ENCODE measurements around the gene TLX2. TPM values are rescaled to one million over a fixed set of nuclear protein-coding genes. Genes with fewer than 3 reads are reported as not detected.
A peak's percentile ranks its signal among the peaks of the same experiment; 100 is the strongest.

The TLX2 gene
- total and polyA plus RNA-seq, 7 donors: 1.0 to 2.5 (median 1.6) TPM; not detected in 2

- H3K9me3 ChIP-seq: no peaks in the 10 kb centered on the region
- peak; percentile 99 for DNase-seq
- peak within 1 kb of the TSS; percentile 72 to 96 (median 84) for H3K4me3 ChIP-seq
- peak within 1 kb of the TSS; percentile 84 to 92 (median 89) for H3K27ac ChIP-seq
- no peaks in the 10 kb centered on the region for H3K27me3 ChIP-seq
- H3K36me3 ChIP-seq: peaks cover 22 to 43% (median 32%) of the 10 kb centered on the region in 4 donors
- intact Hi-C loops (cut with DNase I): loop anchor here (1.0 to 5.0 kb wide), 5 partner anchors 19 to 58 kb away; partner anchors contain the start of genes DOK1, PCGF1 and TTC31
- H3K4me1 ChIP-seq: peaks cover 0 to 34% (median 24%) of the 10 kb centered on the region in 4 donors
- TF ChIP-seq CTCF (IDR thresholded peaks at IDR 0.05) (no peak), EP300 (IDR thresholded peaks at IDR 0.05) (peak in 2 of 4 donors; percentile 22 to 59), POLR2AphosphoS5 (IDR thresholded peaks at IDR 0.05) (peak; percentile 65 to 94 (median 92)), POLR2A (IDR thresholded peaks at IDR 0.05) (peak; percentile 81 to 89)
- 0% methylated on average over 87 of the region's 87 CpGs for WGBS, 2 donors
Observed at GRCh38 chr2:74529357-74530238, 15.3 kb downstream of the TLX2 start, which contains the start of the genes AUP1 and HTRA2. Gene AUP1, minus strand, starts transcription at chr2:74529706. Its CDS starts 77 bp downstream, at chr2:74529629. Gene HTRA2, plus strand, starts transcription at chr2:74529933. Its CDS starts 74 bp downstream, at chr2:74530007.

- TF ChIP-seq POLR2A (IDR thresholded peaks at IDR 0.05) (no peak), POLR2AphosphoS5 (IDR thresholded peaks at IDR 0.05) (peak in 1 of 4 donors; percentile 7), CTCF (IDR thresholded peaks at IDR 0.05) (no peak)
- intact Hi-C loops (cut with DNase I): loop anchor here (2.0 kb wide), 1 partner anchor 18 kb away; no protein-coding TSS in a partner anchor
- peak overlapping the region; percentile 72 to 96 (median 84) for H3K4me3 ChIP-seq
- DNase-seq: no peak
- H3K27ac ChIP-seq: peak overlapping the region; percentile 84 to 92 (median 89)
- H3K9me3 ChIP-seq: no peaks in the 10 kb centered on the region
- peaks cover 0 to 34% (median 24%) of the 10 kb centered on the region in 4 donors for H3K4me1 ChIP-seq
- WGBS, 2 donors: 2 to 3% methylated on average over 54 of the region's 54 CpGs
- no peaks in the 10 kb centered on the region for H3K27me3 ChIP-seq
- peaks cover 22 to 42% (median 32%) of the 10 kb centered on the region in 4 donors for H3K36me3 ChIP-seq
Observed at GRCh38 chr2:74530239-74531187, 16.3 kb downstream of the TLX2 start.

GRCh38 chr2:74531666-74532065 is 17.4 kb downstream of the TLX2 start:
- Histone ChIP-seq H3K4me3 (no peak overlapping the region), H3K9me3 (no peaks in the 10 kb centered on the region), H3K27ac (no peak overlapping the region), H3K36me3 (peaks cover 16 to 30% (median 24%) of the 10 kb centered on the region in 4 donors), H3K27me3 (no peaks in the 10 kb centered on the region), H3K4me1 (peaks cover 0 to 34% (median 24%) of the 10 kb centered on the region in 4 donors)
- WGBS, 2 donors: 82 to 89% methylated on average over 7 of the region's 7 CpGs
- intact Hi-C loops (cut with DNase I): loop anchor here (2.0 kb wide), 1 partner anchor 17 kb away; no protein-coding TSS in a partner anchor
- TF ChIP-seq EP300 (IDR thresholded peaks at IDR 0.05): no peak
- TF ChIP-seq CTCF (IDR thresholded peaks at IDR 0.05): no peak
- no peak for TF ChIP-seq POLR2A (IDR thresholded peaks at IDR 0.05)
- TF ChIP-seq POLR2AphosphoS5 (IDR thresholded peaks at IDR 0.05): no peak
- DNase-seq: no peak

- H3K4me3 ChIP-seq: no peak overlapping the region
- H3K4me1 ChIP-seq: peaks cover 0 to 34% (median 24%) of the 10 kb centered on the region in 4 donors
- no peak for TF ChIP-seq CTCF (IDR thresholded peaks at IDR 0.05)
- no peak for TF ChIP-seq POLR2A (IDR thresholded peaks at IDR 0.05)
- TF ChIP-seq POLR2AphosphoS5 (IDR thresholded peaks at IDR 0.05): no peak
- no peak for TF ChIP-seq EP300 (IDR thresholded peaks at IDR 0.05)
- H3K36me3 ChIP-seq: peaks cover 10 to 25% (median 18%) of the 10 kb centered on the region in 4 donors
- H3K27me3 ChIP-seq: no peaks in the 10 kb centered on the region
- no peak overlapping the region for H3K27ac ChIP-seq
- no peak for DNase-seq
- intact Hi-C loops (cut with DNase I): no loop called here
- no peaks in the 10 kb centered on the region for H3K9me3 ChIP-seq
Observed at GRCh38 chr2:74532222-74532621, 18.0 kb downstream of the TLX2 start.

Measured in sigmoid colon (tissue), 7 donors.